ENCODE results near the gene MSI2. TPM values are rescaled to one million over a fixed set of nuclear protein-coding genes. Genes with fewer than 3 reads are reported as not detected.

Gene MSI2
- total RNA-seq, 4 donors from 2014 or later = 15.9 to 22.9 (median 17.0) TPM

DNA sequence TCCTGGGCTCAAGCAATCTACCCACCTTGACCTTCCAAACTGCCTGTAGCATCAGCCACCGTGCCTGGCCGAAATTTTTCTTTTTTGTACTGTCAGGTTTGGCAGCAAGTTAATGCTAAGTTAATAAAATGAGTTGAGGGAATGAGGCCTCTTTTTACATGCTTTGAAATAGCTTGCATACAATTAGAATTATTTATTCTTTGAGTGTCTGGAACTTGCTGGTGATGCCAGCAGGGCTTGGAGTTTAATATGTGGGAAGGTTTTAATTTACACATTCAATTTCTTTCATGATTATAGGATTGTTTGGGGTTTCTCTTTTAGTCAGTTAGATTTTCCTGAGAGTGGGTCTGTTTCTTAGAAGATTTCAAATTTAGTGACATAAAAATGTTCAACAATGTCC, 31.2 kb upstream of the MSI2 start:
- 70% methylated on average over 2 of the region's 2 CpGs for WGBS, 2 donors
- Histone ChIP-seq H3K27me3 (peaks cover 0 to 4% (median 0%) of the 10 kb centered on the region in 4 donors), H3K27ac (no peak overlapping the region), H3K4me1 (no peaks in the 10 kb centered on the region), H3K4me3 (no peak overlapping the region), H3K9me3 (peaks cover 0 to 12% (median 10%) of the 10 kb centered on the region in 3 donors), H3K36me3 (no peaks in the 10 kb centered on the region)
- DNase-seq = no peak
- TF ChIP-seq POLR2A (IDR thresholded peaks at IDR 0.05) = no peak
- TF ChIP-seq, protein P1, sequence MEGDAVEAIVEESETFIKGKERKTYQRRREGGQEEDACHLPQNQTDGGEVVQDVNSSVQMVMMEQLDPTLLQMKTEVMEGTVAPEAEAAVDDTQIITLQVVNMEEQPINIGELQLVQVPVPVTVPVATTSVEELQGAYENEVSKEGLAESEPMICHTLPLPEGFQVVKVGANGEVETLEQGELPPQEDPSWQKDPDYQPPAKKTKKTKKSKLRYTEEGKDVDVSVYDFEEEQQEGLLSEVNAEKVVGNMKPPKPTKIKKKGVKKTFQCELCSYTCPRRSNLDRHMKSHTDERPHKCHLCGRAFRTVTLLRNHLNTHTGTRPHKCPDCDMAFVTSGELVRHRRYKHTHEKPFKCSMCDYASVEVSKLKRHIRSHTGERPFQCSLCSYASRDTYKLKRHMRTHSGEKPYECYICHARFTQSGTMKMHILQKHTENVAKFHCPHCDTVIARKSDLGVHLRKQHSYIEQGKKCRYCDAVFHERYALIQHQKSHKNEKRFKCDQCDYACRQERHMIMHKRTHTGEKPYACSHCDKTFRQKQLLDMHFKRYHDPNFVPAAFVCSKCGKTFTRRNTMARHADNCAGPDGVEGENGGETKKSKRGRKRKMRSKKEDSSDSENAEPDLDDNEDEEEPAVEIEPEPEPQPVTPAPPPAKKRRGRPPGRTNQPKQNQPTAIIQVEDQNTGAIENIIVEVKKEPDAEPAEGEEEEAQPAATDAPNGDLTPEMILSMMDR (IDR thresholded peaks at IDR 0.05) = no peak
- intact Hi-C loops (cut with DNase I) = no loop called here

DNA sequence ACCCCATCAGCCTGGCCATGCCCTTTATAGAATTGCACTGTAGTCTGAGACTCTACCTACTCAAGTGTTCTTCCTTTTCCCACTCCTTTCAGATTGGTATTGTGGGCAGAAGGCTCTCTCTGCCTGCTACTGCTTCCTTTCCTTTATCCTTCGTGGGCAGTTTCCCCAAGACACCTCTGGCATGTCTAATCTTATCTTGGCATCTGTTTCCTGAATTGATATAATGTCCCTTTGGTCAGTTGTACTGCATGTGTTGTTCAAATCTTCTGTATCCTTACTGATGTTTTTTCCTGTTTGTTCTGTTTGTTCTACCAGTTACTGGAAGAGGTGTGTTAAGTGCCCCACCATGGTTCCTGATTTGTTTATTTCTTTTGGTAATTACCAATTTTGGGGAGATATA, 29.5 kb upstream of the MSI2 start:
- Histone ChIP-seq H3K27me3 (peaks cover 0 to 19% (median 0%) of the 10 kb centered on the region in 4 donors), H3K27ac (no peak overlapping the region), H3K9me3 (peaks cover 0 to 7% (median 4%) of the 10 kb centered on the region in 3 donors), H3K4me1 (no peaks in the 10 kb centered on the region), H3K36me3 (no peaks in the 10 kb centered on the region), H3K4me3 (no peak overlapping the region)
- intact Hi-C loops (cut with DNase I) = no loop called here
- no peak for DNase-seq
- TF ChIP-seq, protein P1 (IDR thresholded peaks at IDR 0.05) = no peak
- TF ChIP-seq POLR2A (IDR thresholded peaks at IDR 0.05) = no peak
- 50 to 69% methylated on average over 1 of the region's 1 CpG for WGBS, 2 donors

DNA sequence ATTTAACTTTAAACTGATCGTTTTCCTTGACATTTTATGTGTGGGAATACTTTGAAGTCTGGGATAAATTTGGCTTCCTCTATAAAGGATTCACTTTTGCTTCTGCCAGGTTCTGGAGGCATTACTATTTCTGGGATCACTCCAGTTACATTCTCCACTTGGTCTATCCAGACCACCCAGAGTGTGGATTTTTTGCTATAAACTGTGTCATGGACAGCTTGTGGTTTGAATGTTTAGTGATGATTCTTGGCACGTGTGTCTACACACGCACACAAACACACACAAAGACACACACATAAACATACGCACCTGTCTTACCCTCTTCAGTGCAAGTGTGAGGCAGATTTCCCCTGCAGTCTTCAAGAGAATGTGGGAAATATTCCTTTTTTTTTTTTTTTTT, 27.4 kb upstream of the MSI2 start:
- no peak overlapping the region for H3K4me3 ChIP-seq
- peaks cover 0 to 3% (median 0%) of the 10 kb centered on the region in 3 donors for H3K9me3 ChIP-seq
- TF ChIP-seq POLR2A (IDR thresholded peaks at IDR 0.05) = no peak
- TF ChIP-seq, protein P1 (IDR thresholded peaks at IDR 0.05) = no peak
- no peaks in the 10 kb centered on the region for H3K36me3 ChIP-seq
- no peak overlapping the region for H3K27ac ChIP-seq
- intact Hi-C loops (cut with DNase I) = no loop called here
- no peaks in the 10 kb centered on the region for H3K4me1 ChIP-seq
- DNase-seq = no peak
- H3K27me3 ChIP-seq = peaks cover 0 to 26% (median 0%) of the 10 kb centered on the region in 4 donors
- WGBS, 2 donors = 63 to 72% methylated on average over 4 of the region's 4 CpGs

DNA sequence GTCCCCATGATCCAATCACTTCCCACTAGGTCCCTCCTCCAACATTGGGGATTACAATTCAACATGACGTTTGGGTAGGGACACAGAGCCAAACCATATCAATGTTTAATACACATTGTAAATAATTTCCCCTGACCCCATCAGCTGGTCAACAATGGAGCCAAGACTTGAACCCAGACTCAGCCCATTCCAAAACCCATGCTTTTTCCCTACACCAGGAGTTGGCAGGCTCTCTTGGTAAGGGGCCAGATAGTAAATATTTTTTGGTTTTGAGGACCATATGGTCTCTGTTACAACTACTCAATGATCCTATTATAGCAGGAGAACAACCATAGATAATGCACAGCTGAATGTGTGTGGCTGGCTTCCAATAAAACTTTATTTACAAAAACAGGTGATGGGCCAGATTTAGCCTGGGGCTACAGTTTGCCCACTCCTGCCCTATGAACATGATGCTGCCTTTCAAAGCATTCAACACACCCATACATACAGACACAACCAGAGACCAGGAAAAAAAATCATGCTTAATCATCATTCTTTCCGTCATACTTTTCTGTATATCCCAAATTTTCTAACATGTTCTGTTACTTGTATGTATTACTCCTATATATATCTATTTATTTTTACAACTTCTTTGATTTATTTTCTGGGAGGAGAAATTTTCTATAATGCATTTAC, 22.1 kb upstream of the MSI2 start:
- H3K27me3 ChIP-seq = peaks cover 0 to 38% (median 0%) of the 10 kb centered on the region in 4 donors
- no peaks in the 10 kb centered on the region for H3K36me3 ChIP-seq
- H3K27ac ChIP-seq = no peak overlapping the region
- TF ChIP-seq, protein P1 (IDR thresholded peaks at IDR 0.05) = no peak
- TF ChIP-seq POLR2A (IDR thresholded peaks at IDR 0.05) = no peak
- 79 to 85% methylated on average over 2 of the region's 2 CpGs for WGBS, 2 donors
- H3K4me1 ChIP-seq = peaks cover 0 to 7% (median 5%) of the 10 kb centered on the region in 3 donors
- no peak overlapping the region for H3K4me3 ChIP-seq
- H3K9me3 ChIP-seq = no peaks in the 10 kb centered on the region
- no peak for DNase-seq
- intact Hi-C loops (cut with DNase I) = no loop called here

DNA sequence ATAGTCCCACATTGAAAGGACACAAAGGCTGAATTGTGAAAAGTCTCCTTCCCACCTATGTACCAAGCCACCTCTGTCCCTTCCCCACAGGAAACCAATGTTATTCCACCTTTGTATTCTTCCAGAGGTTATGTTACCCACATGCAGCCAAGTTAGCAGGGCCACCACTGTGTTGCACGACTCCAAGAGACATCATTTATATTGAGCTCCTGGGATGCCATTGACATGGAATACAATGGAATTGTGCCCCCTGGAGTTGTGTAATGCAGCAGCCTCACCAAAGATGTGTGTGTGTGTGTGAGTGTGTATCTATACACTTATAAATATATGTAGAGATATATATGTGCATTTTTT, 21.6 kb upstream of the MSI2 start:
- Histone ChIP-seq H3K9me3 (no peaks in the 10 kb centered on the region), H3K4me3 (no peak overlapping the region), H3K27ac (no peak overlapping the region), H3K36me3 (no peaks in the 10 kb centered on the region), H3K27me3 (peaks cover 0 to 38% (median 0%) of the 10 kb centered on the region in 4 donors), H3K4me1 (peaks cover 0 to 7% (median 5%) of the 10 kb centered on the region in 3 donors)
- WGBS, 2 donors = 8 to 33% methylated on average over 1 of the region's 1 CpG
- TF ChIP-seq, protein P1 (IDR thresholded peaks at IDR 0.05) = no peak
- TF ChIP-seq POLR2A (IDR thresholded peaks at IDR 0.05) = no peak
- intact Hi-C loops (cut with DNase I) = no loop called here
- DNase-seq = no peak
